Astrocyte (in vitro differentiated cells and primary cell): ENCODE results near the gene PHEX. TPM values are rescaled to one million over a fixed set of nuclear protein-coding genes. Genes with fewer than 3 reads are reported as not detected.

ENCODE experiments used
- DNase-seq: peaks from one replicate; pipeline ENCODE4 v3.0.0-alpha.2; 2010; ENCODE audit warnings: low read depth
- FAIRE-seq: peaks from 2 replicates; lab custom pipeline; 2011; peaks lifted over from hg19 to GRCh38; lab: Jason Lieb, UNC
- H2AFZ ChIP-seq: 2 replicates; pipeline ENCODE4 v1.6.0; 2012; ENCODE audit warnings: low read depth, low read length, inconsistent platforms
- H3K27ac ChIP-seq: 2 replicates; pipeline ENCODE4 v1.5.1; 2011; ENCODE audit warnings: low read depth, low read length, inconsistent platforms
- H3K27me3 ChIP-seq: 2 replicates; pipeline ENCODE4 v1.6.0; 2011; ENCODE audit warnings: low read length, inconsistent platforms; ENCODE audit not compliant: insufficient read depth
- H3K36me3 ChIP-seq: 2 replicates; pipeline ENCODE4 v1.5.1; 2011; ENCODE audit warnings: low read length, inconsistent platforms; ENCODE audit not compliant: insufficient read depth
- H3K4me1 ChIP-seq: 2 replicates; pipeline ENCODE4 v1.5.1; 2011; ENCODE audit warnings: low read length, inconsistent platforms; ENCODE audit not compliant: insufficient read depth
- H3K4me2 ChIP-seq: 2 replicates; pipeline ENCODE4 v1.6.0; 2012; ENCODE audit warnings: low read length, inconsistent platforms
- H3K4me3 ChIP-seq: 2 replicates; pipeline ENCODE4 v1.5.1; 2011; ENCODE audit warnings: low read depth, mild to moderate bottlenecking, low read length, inconsistent platforms; ENCODE audit not compliant: insufficient read depth
- H3K79me2 ChIP-seq: 2 replicates; pipeline ENCODE4 v1.6.0; 2012; ENCODE audit warnings: mild to moderate bottlenecking, low read length, inconsistent platforms; ENCODE audit not compliant: insufficient read depth
- H3K9ac ChIP-seq: 2 replicates; pipeline ENCODE4 v1.6.0; 2012; ENCODE audit warnings: mild to moderate bottlenecking, low read length, inconsistent platforms
- H3K9me3 ChIP-seq: 2 replicates; pipeline ENCODE4 v1.5.1; 2012; ENCODE audit warnings: low read depth, mild to moderate bottlenecking, low read length, inconsistent platforms; ENCODE audit not compliant: insufficient read depth
- H4K20me1 ChIP-seq: 2 replicates; pipeline ENCODE4 v1.6.0; 2012; ENCODE audit warnings: low read length, inconsistent platforms; ENCODE audit not compliant: insufficient read depth
- H3K27ac Mint-ChIP-seq: one replicate; pipeline ENCODE4 v1.8.0; 2021; ENCODE audit warnings: mild to moderate bottlenecking, mixed read lengths; ENCODE audit not compliant: unreplicated experiment
- H3K27me3 Mint-ChIP-seq: one replicate; pipeline ENCODE4 v1.8.0; 2021; ENCODE audit warnings: low read depth, mixed read lengths; ENCODE audit not compliant: unreplicated experiment
- H3K36me3 Mint-ChIP-seq: one replicate; pipeline ENCODE4 v1.8.0; 2021; ENCODE audit warnings: low read depth, mixed read lengths; ENCODE audit not compliant: unreplicated experiment
- H3K4me1 Mint-ChIP-seq: one replicate; pipeline ENCODE4 v1.8.0; 2021; ENCODE audit warnings: low read depth, mixed read lengths; ENCODE audit not compliant: unreplicated experiment
- H3K4me3 Mint-ChIP-seq: one replicate; pipeline ENCODE4 v1.8.0; 2021; ENCODE audit warnings: mild to moderate bottlenecking, moderate library complexity, mixed read lengths; ENCODE audit not compliant: unreplicated experiment
- H3K9me3 Mint-ChIP-seq: one replicate; pipeline ENCODE4 v1.8.0; 2021; ENCODE audit warnings: mild to moderate bottlenecking, mixed read lengths; ENCODE audit not compliant: unreplicated experiment
- CTCF ChIP-seq: IDR thresholded peaks from 2 replicates; pipeline ENCODE4 v1.5.1; 2011; ENCODE audit warnings: low read depth, mild to moderate bottlenecking, inconsistent platforms, low read length, moderate library complexity; ENCODE audit not compliant: insufficient read depth
- EZH2 ChIP-seq: IDR thresholded peaks from 2 replicates; pipeline ENCODE4 v1.6.1; 2012; ENCODE audit warnings: mild to moderate bottlenecking, low read length, inconsistent platforms; ENCODE audit not compliant: insufficient read depth
- total RNA-seq: library from RNA; stranded (reverse); gene quantifications from 2 replicates; pipeline ENCODE4 v1.2.1, GENCODE V29; 2021

The PHEX gene
- total RNA-seq, 1 donor from 2014 or later, result 0.36 TPM

- TF ChIP-seq CTCF (no peak), EZH2 (no peak)
- Histone ChIP-seq H3K27me3 (no peaks in the 10 kb centered on the region), H3K9ac (no peak overlapping the region), H3K4me2 (no peak overlapping the region), H4K20me1 (no peaks in the 10 kb centered on the region), H3K4me3 (no peak overlapping the region), H3K36me3 (no peaks in the 10 kb centered on the region), H3K27ac (no peak overlapping the region), H3K79me2 (no peaks in the 10 kb centered on the region), H2AFZ (no peak overlapping the region), H3K9me3 (no peaks in the 10 kb centered on the region), H3K4me1 (no peaks in the 10 kb centered on the region)
- H3K9me3 Mint-ChIP-seq, result no peaks in the 10 kb centered on the region
- peak; percentile 45 for DNase-seq
- no peaks in the 10 kb centered on the region for H3K27me3 Mint-ChIP-seq
- no peaks in the 10 kb centered on the region for H3K36me3 Mint-ChIP-seq
- no peak for FAIRE-seq
- no peak overlapping the region for H3K4me3 Mint-ChIP-seq
- H3K27ac Mint-ChIP-seq, result no peak overlapping the region
- H3K4me1 Mint-ChIP-seq, result no peaks in the 10 kb centered on the region
Observed at GRCh38 chrX:22147214-22147613, 115.1 kb downstream of the PHEX start.

DNA sequence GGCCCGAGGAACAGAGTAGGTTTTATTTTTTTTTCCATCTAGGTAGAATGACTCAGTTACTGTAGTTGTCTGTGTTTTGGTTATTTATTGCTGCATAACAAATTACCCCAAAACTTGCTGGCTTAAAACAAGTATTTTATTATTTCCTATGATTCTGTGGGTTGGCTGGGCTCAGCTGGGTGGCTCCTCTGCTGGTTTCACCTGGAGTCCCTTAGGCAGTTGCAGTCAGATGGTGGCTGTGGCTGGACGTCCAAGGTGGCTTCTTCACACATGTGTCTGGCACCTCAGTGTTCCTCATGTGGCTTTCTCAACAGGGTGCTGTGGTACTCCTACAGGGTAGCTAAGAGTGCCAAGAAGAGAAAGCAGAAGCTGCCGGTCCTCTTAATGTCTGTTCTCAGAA lies 115.8 kb downstream of the PHEX start:
- no peak overlapping the region for H2AFZ ChIP-seq
- no peak overlapping the region for H3K27ac ChIP-seq
- FAIRE-seq (peak; percentile 9), DNase-seq (no peak)
- H3K27ac Mint-ChIP-seq, result no peak overlapping the region
- no peaks in the 10 kb centered on the region for H3K36me3 Mint-ChIP-seq
- no peak overlapping the region for H3K4me3 ChIP-seq
- H3K36me3 ChIP-seq, result no peaks in the 10 kb centered on the region
- H3K9ac ChIP-seq, result no peak overlapping the region
- no peaks in the 10 kb centered on the region for H3K9me3 ChIP-seq
- H3K27me3 ChIP-seq, result no peaks in the 10 kb centered on the region
- H3K9me3 Mint-ChIP-seq, result no peaks in the 10 kb centered on the region
- H3K4me1 ChIP-seq, result no peaks in the 10 kb centered on the region
- no peak overlapping the region for H3K4me2 ChIP-seq
- H3K4me1 Mint-ChIP-seq, result no peaks in the 10 kb centered on the region
- no peaks in the 10 kb centered on the region for H3K79me2 ChIP-seq
- H4K20me1 ChIP-seq, result no peaks in the 10 kb centered on the region
- TF ChIP-seq EZH2 (no peak), CTCF (no peak)
- H3K27me3 Mint-ChIP-seq, result no peaks in the 10 kb centered on the region
- no peak overlapping the region for H3K4me3 Mint-ChIP-seq

- no peak overlapping the region for H3K4me3 ChIP-seq
- H3K4me1 ChIP-seq, result no peaks in the 10 kb centered on the region
- DNase-seq, result no peak
- no peak overlapping the region for H3K9ac ChIP-seq
- Mint-ChIP-seq H3K27me3 (no peaks in the 10 kb centered on the region), H3K4me3 (no peak overlapping the region), H3K9me3 (no peaks in the 10 kb centered on the region), H3K36me3 (no peaks in the 10 kb centered on the region), H3K27ac (no peak overlapping the region), H3K4me1 (no peaks in the 10 kb centered on the region)
- H3K4me2 ChIP-seq, result no peak overlapping the region
- H4K20me1 ChIP-seq, result no peaks in the 10 kb centered on the region
- H2AFZ ChIP-seq, result no peak overlapping the region
- no peak overlapping the region for H3K27ac ChIP-seq
- no peak for TF ChIP-seq EZH2
- no peak for TF ChIP-seq CTCF
- H3K79me2 ChIP-seq, result no peaks in the 10 kb centered on the region
- no peaks in the 10 kb centered on the region for H3K9me3 ChIP-seq
- no peaks in the 10 kb centered on the region for H3K36me3 ChIP-seq
- H3K27me3 ChIP-seq, result no peaks in the 10 kb centered on the region
- no peak for FAIRE-seq
Observed at GRCh38 chrX:22148565-22148964, 116.4 kb downstream of the PHEX start.
